Mononuclear cell (primary cell): ENCODE data around the gene TBC1D8. TPM values are rescaled to one million over a fixed set of nuclear protein-coding genes. Genes with fewer than 3 reads are reported as not detected.

Experiments used
- H3K27me3 ChIP-seq: 2 replicates; pipeline ENCODE4 v1.6.0; 2011; ENCODE audit warnings: low read length, control low read depth; ENCODE audit not compliant: insufficient read depth
- H3K4me1 ChIP-seq: 2 replicates; pipeline ENCODE4 v1.5.1; 2011; ENCODE audit warnings: mild to moderate bottlenecking, low read length, control low read depth; ENCODE audit not compliant: insufficient read depth
- H3K4me3 ChIP-seq: 2 replicates; pipeline ENCODE4 v1.5.1; 2011; ENCODE audit warnings: mild to moderate bottlenecking, low read length, moderate library complexity
- H3K9me3 ChIP-seq: 2 replicates; pipeline ENCODE4 v1.5.1; 2011; ENCODE audit warnings: low read depth, mild to moderate bottlenecking, control low read depth, low read length
- total RNA-seq: library from RNA; depleted of rRNA; stranded (reverse); fragments of >200 nt; gene quantifications from one replicate; pipeline ENCODE4 v1.2.3, GENCODE V29; 2012

The TBC1D8 gene
- total RNA-seq, 1 donor, result 11.3 TPM

GRCh38 chr2:101027852-101028251, 123.3 kb downstream of the TBC1D8 start:
- Histone ChIP-seq H3K9me3 (no peaks in the 10 kb centered on the region), H3K4me3 (no peak overlapping the region), H3K27me3 (no peaks in the 10 kb centered on the region), H3K4me1 (no peaks in the 10 kb centered on the region)

DNA sequence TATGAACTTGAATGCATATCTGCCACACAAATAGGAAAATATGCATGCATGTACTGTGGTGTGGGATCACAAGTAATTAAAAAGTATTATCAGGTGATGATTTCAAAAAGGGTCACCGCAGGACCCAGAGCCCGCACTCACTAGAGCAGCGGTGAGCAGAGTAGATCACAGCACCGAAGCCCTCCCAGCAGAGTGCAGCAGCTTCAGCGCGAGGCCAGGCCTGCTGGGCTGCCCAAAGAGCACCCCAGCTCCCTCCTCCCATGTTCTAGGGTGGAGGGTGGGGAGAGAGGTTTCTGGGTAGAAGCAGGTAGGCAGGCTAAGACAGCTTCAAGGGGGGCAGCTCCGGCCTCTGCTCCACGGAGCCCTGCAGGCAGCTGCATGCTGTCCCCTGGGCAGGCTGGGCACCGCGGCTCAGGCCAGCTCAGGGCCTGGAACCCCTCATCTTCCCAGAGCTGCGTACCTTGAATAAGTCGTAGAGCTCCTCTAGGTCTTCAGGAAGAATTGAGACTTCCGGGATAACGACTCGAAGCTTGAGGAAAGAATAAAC, 124.2 kb downstream of the TBC1D8 start:
- Histone ChIP-seq H3K4me3 (no peak overlapping the region), H3K9me3 (no peaks in the 10 kb centered on the region), H3K4me1 (no peaks in the 10 kb centered on the region), H3K27me3 (no peaks in the 10 kb centered on the region)

GRCh38 chr2:101026253-101026701, 124.9 kb downstream of the TBC1D8 start:
- Histone ChIP-seq H3K4me3 (no peak overlapping the region), H3K4me1 (no peaks in the 10 kb centered on the region), H3K9me3 (no peaks in the 10 kb centered on the region), H3K27me3 (no peaks in the 10 kb centered on the region)

DNA sequence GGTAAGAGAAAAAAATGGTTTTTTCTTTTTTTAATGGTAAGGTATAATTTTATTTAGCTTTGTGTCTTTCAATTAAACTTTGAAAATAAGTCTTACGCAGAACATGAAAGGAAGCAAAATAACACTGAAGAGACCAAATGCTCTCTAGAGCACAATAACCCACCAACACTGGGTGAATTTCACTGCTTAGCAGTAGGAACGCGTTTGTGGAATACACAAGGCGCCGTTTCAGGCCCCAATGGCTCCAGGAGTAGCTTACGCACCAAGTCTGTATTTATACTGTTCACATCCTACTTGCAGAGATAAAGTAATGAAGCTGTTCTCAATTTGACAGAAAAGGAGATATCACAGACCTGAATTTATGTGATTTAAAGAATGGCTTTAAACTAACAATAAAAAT, 125.6 kb downstream of the TBC1D8 start:
- H3K27me3 ChIP-seq, result no peaks in the 10 kb centered on the region
- H3K9me3 ChIP-seq, result no peaks in the 10 kb centered on the region
- H3K4me3 ChIP-seq, result no peak overlapping the region

GRCh38 chr2:101023327-101024107, 127.7 kb downstream of the TBC1D8 start:
- H3K27me3 ChIP-seq, result no peaks in the 10 kb centered on the region
- no peaks in the 10 kb centered on the region for H3K4me1 ChIP-seq
- no peak overlapping the region for H3K4me3 ChIP-seq

More for the DNA sequence above, 125.6 kb downstream of the TBC1D8 start:
- no peaks in the 10 kb centered on the region for H3K4me1 ChIP-seq

DNA sequence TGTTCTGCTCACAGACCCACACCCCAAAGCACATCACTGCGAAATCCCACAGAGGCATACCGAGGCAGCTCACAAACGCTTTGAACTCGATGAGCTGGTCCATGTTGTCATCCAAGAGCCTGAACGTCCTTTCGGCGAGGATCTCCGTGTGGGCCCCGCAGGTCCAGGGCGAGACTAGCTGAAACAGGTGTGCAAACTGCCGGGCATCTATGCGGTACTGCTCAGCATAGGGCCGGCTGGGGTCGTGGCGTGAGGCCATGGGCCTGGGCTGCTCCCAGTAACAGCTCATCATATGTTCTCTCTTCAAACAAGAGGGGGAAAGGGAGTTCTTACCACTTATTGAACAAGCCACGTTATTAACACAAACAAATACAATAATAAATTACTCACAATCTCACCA, 129.0 kb downstream of the TBC1D8 start:
- Histone ChIP-seq H3K27me3 (no peaks in the 10 kb centered on the region), H3K9me3 (no peaks in the 10 kb centered on the region), H3K4me1 (no peaks in the 10 kb centered on the region), H3K4me3 (no peak overlapping the region)

More at GRCh38 chr2:101023327-101024107, 127.7 kb downstream of the TBC1D8 start:
- no peaks in the 10 kb centered on the region for H3K9me3 ChIP-seq

GRCh38 chr2:101018934-101019333, 132.2 kb downstream of the TBC1D8 start:
- H3K4me3 ChIP-seq, result no peak overlapping the region
- no peaks in the 10 kb centered on the region for H3K9me3 ChIP-seq
- no peaks in the 10 kb centered on the region for H3K4me1 ChIP-seq
- H3K27me3 ChIP-seq, result no peaks in the 10 kb centered on the region

- H3K9me3 ChIP-seq, result no peaks in the 10 kb centered on the region
- H3K4me3 ChIP-seq, result no peak overlapping the region
- H3K27me3 ChIP-seq, result no peaks in the 10 kb centered on the region
- no peaks in the 10 kb centered on the region for H3K4me1 ChIP-seq
These were observed 133.8 kb downstream of the TBC1D8 start for GRCh38 chr2:101017371-101017770.

DNA sequence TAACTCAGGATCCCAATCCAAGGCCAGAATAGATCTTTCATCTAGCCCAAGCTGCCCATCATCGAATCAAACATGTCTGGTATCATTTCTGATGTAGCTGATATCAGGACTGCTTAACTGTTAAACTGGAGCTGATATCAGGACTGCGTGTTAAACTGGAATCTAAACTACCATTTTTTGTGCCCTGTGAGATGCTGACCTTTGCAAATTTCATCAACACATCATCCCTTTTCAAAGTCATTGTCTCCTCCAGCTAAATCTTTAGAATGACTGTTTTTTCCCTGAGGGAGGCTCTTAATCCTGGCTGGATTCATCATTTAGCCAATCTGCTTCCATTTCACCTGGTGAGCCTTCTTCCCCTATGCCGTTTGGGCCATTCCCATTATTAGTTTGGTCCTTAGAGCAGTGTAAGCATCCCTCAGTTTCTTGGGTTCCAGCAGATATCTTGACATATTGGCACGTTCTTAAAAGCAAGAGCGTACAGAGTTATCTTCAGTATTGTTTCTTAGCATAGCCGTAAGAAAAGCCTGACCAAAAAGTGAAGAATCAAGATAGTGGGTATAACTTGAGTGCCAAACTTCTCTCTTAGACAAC, 136.8 kb downstream of the TBC1D8 start:
- no peaks in the 10 kb centered on the region for H3K9me3 ChIP-seq
- no peaks in the 10 kb centered on the region for H3K27me3 ChIP-seq
- H3K4me3 ChIP-seq, result no peak overlapping the region
- H3K4me1 ChIP-seq, result no peaks in the 10 kb centered on the region

GRCh38 chr2:101012706-101013181, 138.4 kb downstream of the TBC1D8 start:
- Histone ChIP-seq H3K27me3 (no peaks in the 10 kb centered on the region), H3K4me3 (no peak overlapping the region), H3K4me1 (no peaks in the 10 kb centered on the region), H3K9me3 (no peaks in the 10 kb centered on the region)

GRCh38 chr2:101012054-101012705, 139.0 kb downstream of the TBC1D8 start:
- Histone ChIP-seq H3K4me3 (no peak overlapping the region), H3K4me1 (no peaks in the 10 kb centered on the region), H3K9me3 (no peaks in the 10 kb centered on the region), H3K27me3 (no peaks in the 10 kb centered on the region)

GRCh38 chr2:101011152-101011551, 140.0 kb downstream of the TBC1D8 start:
- Histone ChIP-seq H3K4me1 (no peaks in the 10 kb centered on the region), H3K4me3 (no peak overlapping the region)

DNA sequence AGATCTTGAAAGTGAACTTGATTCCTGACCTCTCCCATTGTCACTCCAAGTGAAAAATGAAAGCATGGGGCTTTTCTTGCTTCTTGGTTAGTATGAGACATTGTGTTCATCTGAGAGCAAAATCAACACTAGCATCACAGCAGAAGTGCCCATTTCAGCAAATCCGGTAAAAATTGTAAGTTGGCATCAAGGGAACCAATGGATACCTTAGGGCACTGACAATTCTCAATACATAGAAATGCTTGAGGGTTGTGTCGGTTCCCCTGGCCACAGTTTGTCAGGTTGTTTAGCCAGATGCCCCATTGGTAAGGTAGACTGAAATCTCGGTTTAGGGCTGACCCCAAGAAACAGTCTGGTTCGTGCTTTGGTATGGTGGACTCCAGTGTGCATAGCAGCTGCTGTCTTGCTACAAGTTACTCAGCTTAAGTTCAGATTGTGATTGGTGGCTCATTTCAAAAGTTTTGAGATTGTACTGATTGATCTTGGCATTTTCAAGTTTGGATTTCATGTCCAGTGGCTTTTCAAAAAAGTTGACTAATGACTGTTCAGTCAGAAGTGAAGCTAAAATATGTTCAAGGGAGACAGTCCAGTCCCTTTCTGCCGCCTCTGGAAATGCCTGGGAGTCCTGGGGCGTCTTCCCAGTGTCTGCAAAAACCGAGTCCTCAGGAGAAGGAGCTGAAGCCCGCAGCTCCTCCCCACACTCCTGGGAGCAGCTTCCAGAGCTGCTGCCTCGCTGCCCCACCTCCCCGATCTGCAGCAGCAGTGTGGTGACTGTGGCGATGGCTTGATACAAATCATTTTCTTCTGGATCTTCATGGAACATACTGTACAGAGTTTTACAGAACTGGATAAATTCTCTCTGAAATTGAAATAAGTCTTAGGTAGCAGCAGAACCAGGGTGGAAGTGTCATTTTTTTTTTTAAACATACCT, 143.5 kb downstream of the TBC1D8 start:
- Histone ChIP-seq H3K4me3 (no peak overlapping the region), H3K4me1 (peaks cover 20% of the 10 kb centered on the region), H3K9me3 (no peaks in the 10 kb centered on the region), H3K27me3 (no peaks in the 10 kb centered on the region)

More at GRCh38 chr2:101011152-101011551, 140.0 kb downstream of the TBC1D8 start:
- H3K9me3 ChIP-seq, result no peaks in the 10 kb centered on the region
- no peaks in the 10 kb centered on the region for H3K27me3 ChIP-seq

- Histone ChIP-seq H3K27me3 (no peaks in the 10 kb centered on the region), H3K9me3 (no peaks in the 10 kb centered on the region), H3K4me3 (no peak overlapping the region), H3K4me1 (peaks cover 24% of the 10 kb centered on the region)
These were observed 145.0 kb downstream of the TBC1D8 start for GRCh38 chr2:101006065-101006715.
